Thyroid gland (tissue), 4 donors: ENCODE data around the gene PLEKHM2.

Experiments
- CTCF ChIP-seq, 6 experiments: fragments of 200-600 bp in 3 of 6; fragments of 450-650 bp in 3 of 6; sonication (generic) in 3 of 6; IDR thresholded peaks; one replicate each; pipeline ENCODE4 v1.5.1; 2016 to 2019; ENCODE audit warnings: antibody characterized with exemption in 6 of 6, mild to moderate bottlenecking in 2 of 6, inconsistent platforms in 1 of 6, moderate library complexity in 1 of 6
- POLR2A ChIP-seq, 2 donors: fragments of 450-650 bp; IDR thresholded peaks; one replicate each; pipeline ENCODE4 v1.6.1; 2017; ENCODE audit warnings: antibody characterized with exemption in 2 of 2, mild to moderate bottlenecking in 2 of 2, moderate library complexity in 1 of 2

DNA sequence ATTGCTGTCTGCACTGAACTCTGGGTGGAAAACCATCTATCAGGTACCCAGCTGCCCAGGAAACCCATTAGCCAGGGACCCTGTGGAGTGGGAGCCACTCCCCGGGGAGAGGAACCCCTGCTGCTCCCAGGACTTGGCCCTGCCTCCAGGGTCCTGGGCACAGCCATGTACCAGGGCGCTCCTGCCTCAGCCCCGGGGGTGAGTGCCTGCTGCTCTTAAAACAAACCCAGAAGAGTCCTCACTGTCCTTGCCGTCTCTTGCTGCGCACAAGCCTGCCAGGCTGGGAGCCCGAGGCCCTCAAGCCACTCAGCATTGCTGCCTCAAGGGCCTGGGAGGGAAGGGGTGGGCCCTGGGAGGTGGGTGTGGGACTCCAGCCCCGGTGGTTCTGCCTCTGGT lies 48.6 kb downstream of the PLEKHM2 start:
- no peak for TF ChIP-seq POLR2A (IDR thresholded peaks at IDR 0.05)
- no peak for TF ChIP-seq CTCF (IDR thresholded peaks at IDR 0.05)
